Heart left ventricle (tissue), 16 donors: ENCODE data around the gene ABHD17C. TPM values are rescaled to one million over a fixed set of nuclear protein-coding genes. Genes with fewer than 3 reads are reported as not detected.

Experiments
- ATAC-seq, 4 donors: fragments of 200-7000 bp; cut with Tn5 transposase; one replicate each; pipeline ENCODE4 v1.9.1; 2020 to 2022; ENCODE audit warnings: moderate library complexity in 4 of 4, mild to moderate bottlenecking in 3 of 4, moderate number of reproducible peaks in 1 of 4
- DNase-seq, 5 donors: peaks; one replicate each; pipeline ENCODE4 v3.0.0-alpha.2; 2020
- H3K27ac ChIP-seq, 12 donors: fragments of 200-600 bp; sonication (generic) in 4 of 12; one replicate each; pipeline versions ENCODE4 v1.5.0 to v1.8.0; 2016 to 2022; ENCODE audit warnings: mild to moderate bottlenecking in 2 of 12
- H3K27me3 ChIP-seq, 9 donors: fragments of 200-600 bp; sonication (generic) in 2 of 9; one replicate each; pipeline versions ENCODE4 v1.5.1 to v1.8.0; 2016 to 2022; ENCODE audit warnings: mild to moderate bottlenecking in 3 of 9
- H3K36me3 ChIP-seq, 9 donors: fragments of 200-600 bp; sonication (generic) in 2 of 9; one replicate each; pipeline versions ENCODE4 v1.5.0 to v1.8.0; 2018 to 2022; ENCODE audit warnings: mild to moderate bottlenecking in 2 of 9
- H3K4me1 ChIP-seq, 12 donors: fragments of 200-600 bp; sonication (generic) in 4 of 12; one replicate each; pipeline versions ENCODE4 v1.5.0 to v1.8.0; 2016 to 2022; ENCODE audit warnings: mild to moderate bottlenecking in 3 of 12
- H3K4me3 ChIP-seq, 12 donors: fragments of 200-600 bp; sonication (generic) in 4 of 12; one replicate each; pipeline versions ENCODE4 v1.5.0 to v1.8.0; 2017 to 2022; ENCODE audit warnings: mild to moderate bottlenecking in 9 of 12, moderate library complexity in 4 of 12
- H3K9me3 ChIP-seq, 12 donors: fragments of 200-600 bp; sonication (generic) in 4 of 12; one replicate each; pipeline versions ENCODE4 v1.5.0 to v1.8.0; 2016 to 2022; ENCODE audit warnings: mild to moderate bottlenecking in 1 of 12
- CTCF ChIP-seq, 12 donors: fragments of 200-600 bp; sonication (generic) in 4 of 12; IDR thresholded peaks; one replicate each; pipeline versions ENCODE4 v1.5.0 to v1.8.0; 2018 to 2022; ENCODE audit warnings: antibody characterized with exemption in 12 of 12, mild to moderate bottlenecking in 5 of 12
- POLR2A ChIP-seq, 2 donors: fragments of 450-650 bp; IDR thresholded peaks; one replicate each; pipeline ENCODE4 v1.6.1; 2017; ENCODE audit warnings: antibody characterized with exemption in 2 of 2, mild to moderate bottlenecking in 2 of 2, moderate library complexity in 2 of 2
- WGBS, 4 donors: extraction: QIAGEN DNeasy Blood & Tissue Kit in 2 of 4; methylation state at CpG; one replicate each; pipeline versions ENCODE4 v1.1.5 to v1.1.7; 2013 to 2018; 5-methylcytosine and 5-hydroxymethylcytosine counted together
- intact Hi-C, 10 donors: fragments of 100-400 bp; cut with DNase I; formaldehyde crosslinking; loops; one replicate each; pipeline versions ENCODE4 v1.11.1 to v1.14.2; 2022
- polyA plus RNA-seq, 2 donors: library from polyadenylated mRNA; stranded (reverse); fragments of 200-250 nt; gene quantifications; one replicate each; pipeline ENCODE4 v1.2.3, GENCODE V29; 2013
- total RNA-seq, 9 donors: library from RNA; depleted of rRNA in 2 of 9; stranded (reverse); fragments of >200 nt in 2 of 9; fragmentation: NEBNext Ultra II Directional in 3 of 9; extraction: Animal tissue kit (Norgen Biotek cat#: 25700) in 3 of 9; gene quantifications; one replicate each; pipeline versions ENCODE4 v1.1.0 to v1.2.4, GENCODE V29; 2016 to 2023
- donor health status: ischemic (EF 13 %, LVEDD 7.1; RV severe dilation, severe dysfunction).
- donor health status: healthy with polysubstance abuse.
- donor health status: DM: no; HTN: yes; CAD: no.
- donor health status: DM: no; HTN: no; CAD: no.
- donor health status: ischemic (EF 25% LVEDD 6.9; RV normal size, moderate dysfunction).
- donor health status: ischemic (EF 25% LVEDD 5.7; RV mildly dilated, moderate dysfunction).
- donor health status: healthy.
- donor health status: DM: yes; HTN: yes; CAD: no.
- donor health status: ischemic (EF 35%, LVEDD 5.7; RV mildly dilated, moderate dysfunction).
- donor health status: nonischemic (EF 11% LVEDD 7.7; RV severe dilation, severe dysfunction).
- donor health status: DM: yes; HTN: yes; CAD: no.
- donor health status: PGD.
- donor health status: ischemic (EF 29% LVEDD 5.4; RV normal size, mild dysfunction).
- donor health status: nonischemic (EF 23%, LVEDD 6.1; RV moderate dilation, normal function).

The ABHD17C gene
- total and polyA plus RNA-seq, 11 donors, result 2.8 to 10.2 (median 5.6) TPM

GRCh38 chr15:80744826-80745225 lies 49.7 kb downstream of the ABHD17C start:
- H3K27ac ChIP-seq, result no peak overlapping the region
- peaks cover 0 to 4% (median 0%) of the 10 kb centered on the region in 12 donors for H3K4me1 ChIP-seq
- ATAC-seq, result no peak
- TF ChIP-seq POLR2A (IDR thresholded peaks at IDR 0.05) (no peak), CTCF (IDR thresholded peaks at IDR 0.05) (no peak)
- peaks cover 0 to 7% (median 0%) of the 10 kb centered on the region in 12 donors for H3K9me3 ChIP-seq
- no peaks in the 10 kb centered on the region for H3K27me3 ChIP-seq
- peaks cover 0 to 4% (median 0%) of the 10 kb centered on the region in 9 donors for H3K36me3 ChIP-seq
- intact Hi-C loops, result loop anchor here in 1 of 10 donors (10.0 kb wide), 1 partner anchor 60 kb away; no protein-coding TSS in a partner anchor
- no peak for DNase-seq
- whole genome bisulfite sequencing, 4 donors, result 8 to 15% (median 10%) methylated on average over 1 of the region's 1 CpG
- no peak overlapping the region for H3K4me3 ChIP-seq

GRCh38 chr15:80745888-80746287 lies 50.8 kb downstream of the ABHD17C start:
- Histone ChIP-seq H3K27ac (no peak overlapping the region), H3K4me1 (peaks cover 0 to 4% (median 0%) of the 10 kb centered on the region in 12 donors), H3K27me3 (no peaks in the 10 kb centered on the region), H3K36me3 (peaks cover 0 to 14% (median 0%) of the 10 kb centered on the region in 9 donors), H3K4me3 (no peak overlapping the region), H3K9me3 (peaks cover 0 to 7% (median 0%) of the 10 kb centered on the region in 12 donors)
- ATAC-seq (no peak), DNase-seq (no peak)
- WGBS, 4 donors, result 94 to 100% (median 98%) methylated on average over 1 of the region's 1 CpG
- intact Hi-C loops, result loop anchor here in 1 of 10 donors (10.0 kb wide), 1 partner anchor 59 kb away; no protein-coding TSS in a partner anchor
- TF ChIP-seq CTCF (IDR thresholded peaks at IDR 0.05), result no peak
- no peak for TF ChIP-seq POLR2A (IDR thresholded peaks at IDR 0.05)

- WGBS, 4 donors, result 56 to 64% (median 60%) methylated on average over 16 of the region's 16 CpGs
- Histone ChIP-seq H3K4me3 (no peak overlapping the region), H3K27ac (no peak overlapping the region), H3K36me3 (peaks cover 0 to 18% (median under 1%) of the 10 kb centered on the region in 9 donors), H3K4me1 (peaks cover 0 to 4% (median 0%) of the 10 kb centered on the region in 12 donors), H3K27me3 (no peaks in the 10 kb centered on the region), H3K9me3 (peaks cover 0 to 7% (median 0%) of the 10 kb centered on the region in 12 donors)
- DNase-seq (no peak), ATAC-seq (no peak)
- no peak for TF ChIP-seq POLR2A (IDR thresholded peaks at IDR 0.05)
- TF ChIP-seq CTCF (IDR thresholded peaks at IDR 0.05), result no peak
- intact Hi-C loops, result loop anchor here in 1 of 10 donors (10.0 kb wide), 1 partner anchor 57 kb away; no protein-coding TSS in a partner anchor
These were observed 52.4 kb downstream of the ABHD17C start for GRCh38 chr15:80747317-80748053.

GRCh38 chr15:80749589-80749988 lies 54.5 kb downstream of the ABHD17C start:
- peaks cover 0 to 25% (median 3%) of the 10 kb centered on the region in 9 donors for H3K36me3 ChIP-seq
- DNase-seq (no peak), ATAC-seq (no peak)
- WGBS, 4 donors, result 92 to 96% (median 96%) methylated on average over 6 of the region's 6 CpGs
- no peaks in the 10 kb centered on the region for H3K27me3 ChIP-seq
- H3K27ac ChIP-seq, result no peak overlapping the region
- intact Hi-C loops, result loop anchor here in 1 of 10 donors (10.0 kb wide), 1 partner anchor 55 kb away; no protein-coding TSS in a partner anchor
- H3K9me3 ChIP-seq, result peaks cover 0 to 7% (median 0%) of the 10 kb centered on the region in 12 donors
- no peak overlapping the region for H3K4me3 ChIP-seq
- TF ChIP-seq CTCF (IDR thresholded peaks at IDR 0.05), result no peak
- TF ChIP-seq POLR2A (IDR thresholded peaks at IDR 0.05), result no peak
- H3K4me1 ChIP-seq, result peaks cover 0 to 2% (median 0%) of the 10 kb centered on the region in 12 donors
